AG09309 (cell line): ENCODE results near the gene WDFY3.

Source experiments
- DNase-seq: peaks from one replicate; pipeline ENCODE4 v3.0.0-alpha.2; 2010; ENCODE audit warnings: low read depth
- H3K4me3 ChIP-seq: 2 replicates; pipeline ENCODE4 v1.5.1; 2011; ENCODE audit warnings: mild to moderate bottlenecking, low read depth, low read length, moderate library complexity; ENCODE audit not compliant: control insufficient read depth
- CTCF ChIP-seq: IDR thresholded peaks from 2 replicates; pipeline ENCODE4 v1.5.1; 2011; ENCODE audit warnings: mild to moderate bottlenecking, low read depth, low read length, inconsistent platforms; ENCODE audit not compliant: insufficient read depth, control insufficient read depth; ENCODE audit errors: missing control alignments

The WDFY3 gene

GRCh38 chr4:84738622-84739021 lies 227.9 kb downstream of the WDFY3 start:
- no peak for TF ChIP-seq CTCF
- DNase-seq: no peak
- H3K4me3 ChIP-seq: no peak overlapping the region

DNA sequence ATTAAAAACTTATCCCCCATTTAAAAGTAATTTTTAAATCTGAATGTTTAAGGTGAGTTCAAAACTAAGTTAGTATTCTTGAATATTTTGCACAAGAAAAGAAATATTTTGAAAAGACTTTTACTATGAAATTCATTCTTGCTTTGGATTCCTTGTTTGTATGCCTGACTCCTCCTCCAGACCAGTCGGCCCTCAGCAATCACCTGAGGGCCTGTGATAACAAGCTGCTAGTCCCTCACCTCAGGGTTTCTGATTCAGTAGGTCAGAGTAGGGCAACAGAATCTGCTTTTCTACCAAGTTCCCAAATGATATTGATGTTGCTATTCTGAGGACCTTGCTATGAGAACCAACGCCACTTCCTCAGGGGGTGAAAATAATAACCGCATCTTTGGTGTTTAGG lies 228.8 kb downstream of the WDFY3 start:
- DNase-seq: no peak
- no peak for TF ChIP-seq CTCF
- no peak overlapping the region for H3K4me3 ChIP-seq

- no peak overlapping the region for H3K4me3 ChIP-seq
- no peak for TF ChIP-seq CTCF
- DNase-seq: no peak
Measured at GRCh38 chr4:84734037-84734436, 232.5 kb downstream of the WDFY3 start.

- no peak for DNase-seq
- no peak overlapping the region for H3K4me3 ChIP-seq
- no peak for TF ChIP-seq CTCF
Measured at GRCh38 chr4:84733343-84734033, 233.0 kb downstream of the WDFY3 start.

- H3K4me3 ChIP-seq: no peak overlapping the region
- TF ChIP-seq CTCF: no peak
- DNase-seq: no peak
Measured at GRCh38 chr4:84730375-84730774, 236.1 kb downstream of the WDFY3 start.

- no peak overlapping the region for H3K4me3 ChIP-seq
- DNase-seq: no peak
- no peak for TF ChIP-seq CTCF
Measured at GRCh38 chr4:84727491-84727890, 239.0 kb downstream of the WDFY3 start.
